Measurements from ENCODE around the gene ELF5. TPM values are rescaled to one million over a fixed set of nuclear protein-coding genes. Genes with fewer than 3 reads are reported as not detected.

Gene ELF5
- total RNA-seq, 1 experiment from 2014 or later = 0.61 TPM

DNA sequence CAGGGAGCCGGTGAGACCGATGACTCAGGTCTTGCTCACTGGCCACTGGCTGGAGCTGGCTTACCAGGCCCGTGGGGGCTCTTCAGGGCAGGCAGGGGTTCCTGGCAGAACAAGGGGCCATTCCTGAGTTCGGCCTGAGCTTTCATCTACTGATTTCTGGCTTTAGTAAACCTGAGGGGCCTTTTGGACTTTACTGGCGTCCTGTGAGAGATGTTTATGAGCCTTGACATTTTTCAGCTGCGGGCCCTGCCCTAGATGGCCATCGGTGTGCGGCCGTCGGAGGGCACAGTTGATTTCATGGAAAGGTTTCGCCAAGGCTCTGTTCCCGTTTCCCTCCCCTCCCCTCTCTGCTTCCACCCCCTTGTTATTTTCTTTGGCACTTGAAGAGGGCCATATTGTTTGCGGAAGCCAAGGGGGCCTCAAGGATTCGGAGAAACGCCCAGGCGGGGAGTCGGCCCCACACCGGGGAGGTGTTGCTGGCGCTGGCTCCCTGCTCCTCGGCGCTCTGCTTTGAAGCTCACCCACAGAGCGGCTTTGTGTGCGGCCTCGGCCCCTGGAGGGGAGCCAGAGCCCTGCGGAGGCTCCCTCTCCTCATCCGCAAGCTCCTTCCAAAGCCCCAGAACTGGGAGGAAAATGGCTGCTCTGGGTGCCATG lies 17.7 kb downstream of the ELF5 start:
- Histone ChIP-seq H3K4me1 (replicated peaks; ENCODE audit: insufficient read depth) (peaks cover 23% of the 10 kb centered on the region), H3K79me2 (ENCODE audit: low read depth) (no peaks in the 10 kb centered on the region), H3K27me3 (ENCODE audit: insufficient read depth, low read depth) (no peaks in the 10 kb centered on the region), H2AFZ (no peak overlapping the region), H3K36me3 (ENCODE audit: low read depth) (no peaks in the 10 kb centered on the region), H3K9me2 (ENCODE audit: insufficient read depth) (no peaks in the 10 kb centered on the region), H3F3A (ENCODE audit: insufficient read depth, low read depth) (peaks cover 7% of the 10 kb centered on the region; the same call in 1 of the 2 replicates), H3K27ac (no peak overlapping the region), H3K9me3 (ENCODE audit: insufficient read depth, low read depth) (no peaks in the 10 kb centered on the region), H3K4me2 (peak overlapping the region; percentile 17; the same call in 1 of the 2 replicates), H3K4me3 (no peak overlapping the region), H4K20me1 (ENCODE audit: insufficient read depth) (no peaks in the 10 kb centered on the region)
- BruUV-seq (replicated peaks) = TSS peak; percentile 73
- TF ChIP-seq CTCF (conservative IDR thresholded peaks at IDR 0.05) = no peak
- DNase-seq = peak; percentile 39 to 57
- ChIA-PET POLR2A (ENCODE audit: unreplicated experiment) (interaction anchor here (0.7 kb wide), 1 partner anchor 395 kb away, joined by 3 read pairs; no protein-coding TSS in a partner anchor), CTCF (interaction anchor here (0.7 kb wide), 1 partner anchor 69 kb away, joined by 3 read pairs; no protein-coding TSS in a partner anchor)
- intact Hi-C loops (cut with micrococcal nuclease; ENCODE audit: unreplicated experiment) = loop anchor here (2.0 to 10.0 kb wide), 2 partner anchors 395 to 661 kb away; no protein-coding TSS in a partner anchor

GRCh38 chr11:34495239-34495723 lies 18.3 kb downstream of the ELF5 start:
- Histone ChIP-seq H2AFZ (no peak overlapping the region), H3K4me3 (no peak overlapping the region)
- POLR2A ChIA-PET (ENCODE audit: unreplicated experiment) = interaction anchor here (0.7 kb wide), 1 partner anchor 396 kb away, joined by 3 read pairs; no protein-coding TSS in a partner anchor

More at GRCh38 chr11:34495239-34495723, 18.3 kb downstream of the ELF5 start:
- Histone ChIP-seq H3K27ac (no peak overlapping the region), H3K79me2 (ENCODE audit: low read depth) (no peaks in the 10 kb centered on the region), H3K9me3 (ENCODE audit: insufficient read depth, low read depth) (no peaks in the 10 kb centered on the region), H4K20me1 (ENCODE audit: insufficient read depth) (no peaks in the 10 kb centered on the region), H3K27me3 (ENCODE audit: insufficient read depth, low read depth) (no peaks in the 10 kb centered on the region), H3K9me2 (ENCODE audit: insufficient read depth) (no peaks in the 10 kb centered on the region), H3K4me1 (replicated peaks; ENCODE audit: insufficient read depth) (peaks cover 17% of the 10 kb centered on the region), H3F3A (ENCODE audit: insufficient read depth, low read depth) (peaks cover 2% of the 10 kb centered on the region; the same call in 1 of the 2 replicates), H3K36me3 (ENCODE audit: low read depth) (no peaks in the 10 kb centered on the region), H3K4me2 (peak overlapping the region; percentile 17; the same call in 1 of the 2 replicates)
- DNase-seq = peak in 1 of 2 experiments; percentile 59
- no peak for TF ChIP-seq EZH2 (IDR thresholded peaks at IDR 0.05; ENCODE audit: low read depth)
- TF ChIP-seq CTCF (conservative IDR thresholded peaks at IDR 0.05) = no peak
- intact Hi-C loops (cut with micrococcal nuclease; ENCODE audit: unreplicated experiment) = loop anchor here (2.0 to 10.0 kb wide), 2 partner anchors 396 to 660 kb away; no protein-coding TSS in a partner anchor
- CTCF ChIA-PET = interaction anchor here (0.7 kb wide), 1 partner anchor 70 kb away, joined by 3 read pairs; no protein-coding TSS in a partner anchor
- no TSS peak for BruUV-seq (replicated peaks)

All from PC-9 (cell line).